Measurements from ENCODE around the gene MLXIP. TPM values are rescaled to one million over a fixed set of nuclear protein-coding genes. Genes with fewer than 3 reads are reported as not detected.

Gene MLXIP
- total and polyA plus RNA-seq, 9 of the 15 experiments (the other 6 are each of a cell fraction or from before 2014, with no cell fraction given), result 2.2 to 66.3 (median 18.1) TPM

DNA sequence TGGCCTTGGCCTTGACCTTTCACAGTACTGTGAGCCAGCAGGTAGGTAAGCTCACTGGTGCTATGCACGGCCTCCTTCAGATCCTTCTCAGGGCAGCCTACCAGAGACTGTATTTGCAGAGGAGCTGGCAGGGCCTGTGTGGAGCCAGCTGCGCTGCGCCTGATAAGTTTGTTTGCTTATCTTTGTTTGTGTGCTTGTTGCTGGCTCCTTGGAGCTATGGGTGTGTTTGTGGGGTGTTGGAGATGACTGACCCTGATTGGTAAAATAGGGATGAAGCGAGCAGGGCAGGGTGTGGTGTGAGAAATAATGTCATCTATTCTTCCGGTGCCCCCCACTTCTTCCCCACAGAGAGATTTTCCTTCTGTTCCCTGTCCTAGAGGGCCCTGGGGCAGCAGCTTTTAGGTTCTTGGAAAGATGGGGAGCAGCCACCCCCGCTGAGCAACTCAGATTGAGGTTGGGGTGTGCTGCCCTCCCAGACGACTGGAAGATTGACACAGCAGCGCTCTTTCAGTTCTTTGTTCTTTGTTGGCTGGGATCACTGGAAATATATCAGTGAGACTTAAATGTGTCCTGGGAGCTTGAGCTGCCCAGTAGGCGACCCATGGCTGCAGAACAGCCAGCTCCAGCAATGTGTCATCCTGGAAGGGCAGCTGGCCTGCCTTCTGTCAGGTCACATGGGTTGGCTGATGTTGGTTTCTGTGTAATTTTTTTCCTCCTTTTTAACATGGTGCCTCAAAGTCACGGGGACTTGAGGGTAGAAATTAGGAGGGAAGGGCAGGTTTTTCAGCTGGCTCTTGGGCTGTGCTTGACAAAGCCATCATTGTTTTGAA lies 19.6 kb downstream of the MLXIP start (continued):
- TF ChIP-seq, protein P1, sequence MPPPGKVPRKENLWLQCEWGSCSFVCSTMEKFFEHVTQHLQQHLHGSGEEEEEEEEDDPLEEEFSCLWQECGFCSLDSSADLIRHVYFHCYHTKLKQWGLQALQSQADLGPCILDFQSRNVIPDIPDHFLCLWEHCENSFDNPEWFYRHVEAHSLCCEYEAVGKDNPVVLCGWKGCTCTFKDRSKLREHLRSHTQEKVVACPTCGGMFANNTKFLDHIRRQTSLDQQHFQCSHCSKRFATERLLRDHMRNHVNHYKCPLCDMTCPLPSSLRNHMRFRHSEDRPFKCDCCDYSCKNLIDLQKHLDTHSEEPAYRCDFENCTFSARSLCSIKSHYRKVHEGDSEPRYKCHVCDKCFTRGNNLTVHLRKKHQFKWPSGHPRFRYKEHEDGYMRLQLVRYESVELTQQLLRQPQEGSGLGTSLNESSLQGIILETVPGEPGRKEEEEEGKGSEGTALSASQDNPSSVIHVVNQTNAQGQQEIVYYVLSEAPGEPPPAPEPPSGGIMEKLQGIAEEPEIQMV (tag; conservative IDR thresholded peaks at IDR 0.05; ENCODE audit: low read depth), result no peak
- no peak for TF ChIP-seq SMAD2 (IDR thresholded peaks at IDR 0.05; ENCODE audit: low read depth, low read length)
- no peak for TF ChIP-seq BDP1 (IDR thresholded peaks at IDR 0.05; ENCODE audit: insufficient read depth, insufficient read length)
- peak; percentile 97 for TF ChIP-seq TEAD4 (IDR thresholded peaks at IDR 0.05; ENCODE audit: low read length)
- no peak for TF ChIP-seq TEAD4 (CRISPR knock-in tag; IDR thresholded peaks at IDR 0.05; ENCODE audit: borderline replicate concordance)
- no peak for TF ChIP-seq ELF2 (CRISPR knock-in tag; IDR thresholded peaks at IDR 0.05)
- TF ChIP-seq CCNT2 (IDR thresholded peaks at IDR 0.05; ENCODE audit: borderline replicate concordance, extremely low read depth, insufficient read length, low read depth, low read length), result peak; percentile 95
- TF ChIP-seq RBM39 (optimal IDR thresholded peaks at IDR 0.05; ENCODE audit: low read depth, low read length), result no peak
- TF ChIP-seq ZNF583 (CRISPR knock-in tag; IDR thresholded peaks at IDR 0.05), result peak; percentile 49; the same call in 1 of the 2 replicates
- TF ChIP-seq, protein P2, sequence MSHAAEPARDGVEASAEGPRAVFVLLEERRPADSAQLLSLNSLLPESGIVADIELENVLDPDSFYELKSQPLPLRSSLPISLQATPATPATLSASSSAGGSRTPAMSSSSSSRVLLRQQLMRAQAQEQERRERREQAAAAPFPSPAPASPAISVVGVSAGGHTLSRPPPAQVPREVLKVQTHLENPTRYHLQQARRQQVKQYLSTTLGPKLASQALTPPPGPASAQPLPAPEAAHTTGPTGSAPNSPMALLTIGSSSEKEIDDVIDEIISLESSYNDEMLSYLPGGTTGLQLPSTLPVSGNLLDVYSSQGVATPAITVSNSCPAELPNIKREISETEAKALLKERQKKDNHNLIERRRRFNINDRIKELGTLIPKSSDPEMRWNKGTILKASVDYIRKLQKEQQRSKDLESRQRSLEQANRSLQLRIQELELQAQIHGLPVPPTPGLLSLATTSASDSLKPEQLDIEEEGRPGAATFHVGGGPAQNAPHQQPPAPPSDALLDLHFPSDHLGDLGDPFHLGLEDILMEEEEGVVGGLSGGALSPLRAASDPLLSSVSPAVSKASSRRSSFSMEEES (CRISPR knock-in tag; IDR thresholded peaks at IDR 0.05), result no peak
- no peak; the same call in none of the 2 replicates for TF ChIP-seq ESRRA (IDR thresholded peaks at IDR 0.05; ENCODE audit: borderline replicate concordance, low read depth)
- TF ChIP-seq ESRRB (CRISPR knock-in tag; IDR thresholded peaks at IDR 0.05; ENCODE audit: borderline replicate concordance), result no peak
- TF ChIP-seq, protein P3, sequence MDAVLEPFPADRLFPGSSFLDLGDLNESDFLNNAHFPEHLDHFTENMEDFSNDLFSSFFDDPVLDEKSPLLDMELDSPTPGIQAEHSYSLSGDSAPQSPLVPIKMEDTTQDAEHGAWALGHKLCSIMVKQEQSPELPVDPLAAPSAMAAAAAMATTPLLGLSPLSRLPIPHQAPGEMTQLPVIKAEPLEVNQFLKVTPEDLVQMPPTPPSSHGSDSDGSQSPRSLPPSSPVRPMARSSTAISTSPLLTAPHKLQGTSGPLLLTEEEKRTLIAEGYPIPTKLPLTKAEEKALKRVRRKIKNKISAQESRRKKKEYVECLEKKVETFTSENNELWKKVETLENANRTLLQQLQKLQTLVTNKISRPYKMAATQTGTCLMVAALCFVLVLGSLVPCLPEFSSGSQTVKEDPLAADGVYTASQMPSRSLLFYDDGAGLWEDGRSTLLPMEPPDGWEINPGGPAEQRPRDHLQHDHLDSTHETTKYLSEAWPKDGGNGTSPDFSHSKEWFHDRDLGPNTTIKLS (IDR thresholded peaks at IDR 0.05; ENCODE audit: borderline replicate concordance, low read depth), result no peak; the same call in 1 of the 2 replicates
- no peak for TF ChIP-seq ZNF830 (CRISPR knock-in tag; IDR thresholded peaks at IDR 0.05)
- peak; percentile 99 for TF ChIP-seq TCF3 (CRISPR knock-in tag; IDR thresholded peaks at IDR 0.05)
- TF ChIP-seq, protein P4, sequence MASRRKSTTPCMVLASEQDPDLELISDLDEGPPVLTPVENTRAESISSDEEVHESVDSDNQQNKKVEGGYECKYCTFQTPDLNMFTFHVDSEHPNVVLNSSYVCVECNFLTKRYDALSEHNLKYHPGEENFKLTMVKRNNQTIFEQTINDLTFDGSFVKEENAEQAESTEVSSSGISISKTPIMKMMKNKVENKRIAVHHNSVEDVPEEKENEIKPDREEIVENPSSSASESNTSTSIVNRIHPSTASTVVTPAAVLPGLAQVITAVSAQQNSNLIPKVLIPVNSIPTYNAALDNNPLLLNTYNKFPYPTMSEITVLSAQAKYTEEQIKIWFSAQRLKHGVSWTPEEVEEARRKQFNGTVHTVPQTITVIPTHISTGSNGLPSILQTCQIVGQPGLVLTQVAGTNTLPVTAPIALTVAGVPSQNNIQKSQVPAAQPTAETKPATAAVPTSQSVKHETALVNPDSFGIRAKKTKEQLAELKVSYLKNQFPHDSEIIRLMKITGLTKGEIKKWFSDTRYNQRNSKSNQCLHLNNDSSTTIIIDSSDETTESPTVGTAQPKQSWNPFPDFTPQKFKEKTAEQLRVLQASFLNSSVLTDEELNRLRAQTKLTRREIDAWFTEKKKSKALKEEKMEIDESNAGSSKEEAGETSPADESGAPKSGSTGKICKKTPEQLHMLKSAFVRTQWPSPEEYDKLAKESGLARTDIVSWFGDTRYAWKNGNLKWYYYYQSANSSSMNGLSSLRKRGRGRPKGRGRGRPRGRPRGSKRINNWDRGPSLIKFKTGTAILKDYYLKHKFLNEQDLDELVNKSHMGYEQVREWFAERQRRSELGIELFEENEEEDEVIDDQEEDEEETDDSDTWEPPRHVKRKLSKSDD (conservative IDR thresholded peaks at IDR 0.05; ENCODE audit: low read length), result no peak
- TF ChIP-seq KAT7 (CRISPR knock-in tag; IDR thresholded peaks at IDR 0.05; ENCODE audit: borderline replicate concordance), result no peak; the same call in 1 of the 2 replicates
- no peak for TF ChIP-seq CCAR2 (IDR thresholded peaks at IDR 0.05; ENCODE audit: low read depth, low read length)
- peak; percentile 43 for TF ChIP-seq TAF1 (IDR thresholded peaks at IDR 0.05; ENCODE audit: control insufficient read depth, extremely low read depth, insufficient read depth, low read length, severe bottlenecking)
- TF ChIP-seq ASH1L (IDR thresholded peaks at IDR 0.05; ENCODE audit: borderline replicate concordance, low read depth, partially characterized antibody), result no peak

Measured in K562 (cell line).